HG03469 (cell line): ENCODE measurements around the gene GDPD3.

Source experiments
- ATAC-seq: cut with Tn5 transposase; IDR thresholded peaks from one replicate; pipeline ENCODE4 v1.9.1; 2021; ENCODE audit warnings: mild to moderate bottlenecking, moderate library complexity, moderate number of reproducible peaks; ENCODE audit not compliant: unreplicated experiment

Gene GDPD3

GRCh38 chr16:30096105-30096861, 17.1 kb downstream of the GDPD3 start, which contains the start of gene YPEL3:
YPEL3 (minus strand) TSS chr16:30096213; CDS start chr16:30095482, 731 bp downstream.
- ATAC-seq = no peak

- ATAC-seq = no peak
These were observed 17.9 kb downstream of the GDPD3 start for GRCh38 chr16:30095166-30096078.

- ATAC-seq = no peak
These were observed 18.7 kb downstream of the GDPD3 start for GRCh38 chr16:30094541-30095165.

DNA sequence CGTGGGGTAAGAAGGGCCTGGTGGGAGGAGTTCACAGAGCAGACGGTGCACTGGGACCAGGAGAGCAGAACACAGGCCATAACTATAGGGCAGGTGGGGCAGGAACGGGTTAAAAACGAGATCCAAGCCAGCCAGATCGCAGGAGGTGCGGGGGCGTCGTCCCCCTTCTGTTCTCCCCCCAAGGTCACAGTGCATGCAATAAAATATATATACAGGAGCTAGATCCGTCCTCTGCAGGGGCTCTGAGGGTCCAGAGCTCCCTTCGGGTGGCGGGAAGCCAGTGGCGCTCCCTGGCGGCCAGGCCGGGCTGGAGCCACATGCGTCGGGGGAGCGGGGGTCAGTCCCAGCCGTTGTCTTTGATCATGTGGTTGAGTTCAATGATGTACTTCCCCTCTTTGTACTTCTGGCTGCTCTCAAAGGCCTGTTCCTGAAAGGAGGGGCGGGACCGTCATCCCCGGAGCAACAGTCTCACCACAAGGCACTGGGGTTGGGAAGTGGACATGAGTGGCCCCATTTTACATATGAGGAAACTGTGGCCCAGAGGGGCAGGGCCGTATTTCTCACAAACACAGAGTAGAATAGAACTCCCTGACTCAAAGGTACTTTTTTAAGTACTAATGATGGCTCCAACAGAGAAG, 20.8 kb downstream of the GDPD3 start:
- ATAC-seq = no peak

- peak; percentile 42 for ATAC-seq
These were observed 21.6 kb downstream of the GDPD3 start, which contains the start of gene TBX6 for GRCh38 chr16:30091474-30092372. TBX6 (minus strand) TSS chr16:30091924; CDS start chr16:30091193, 731 bp downstream.

GRCh38 chr16:30090610-30091331, 22.6 kb downstream of the GDPD3 start:
- no peak for ATAC-seq

GRCh38 chr16:30088832-30089624, 24.3 kb downstream of the GDPD3 start:
- no peak for ATAC-seq

- no peak for ATAC-seq
These were observed 25.0 kb downstream of the GDPD3 start for GRCh38 chr16:30088237-30088831.

DNA sequence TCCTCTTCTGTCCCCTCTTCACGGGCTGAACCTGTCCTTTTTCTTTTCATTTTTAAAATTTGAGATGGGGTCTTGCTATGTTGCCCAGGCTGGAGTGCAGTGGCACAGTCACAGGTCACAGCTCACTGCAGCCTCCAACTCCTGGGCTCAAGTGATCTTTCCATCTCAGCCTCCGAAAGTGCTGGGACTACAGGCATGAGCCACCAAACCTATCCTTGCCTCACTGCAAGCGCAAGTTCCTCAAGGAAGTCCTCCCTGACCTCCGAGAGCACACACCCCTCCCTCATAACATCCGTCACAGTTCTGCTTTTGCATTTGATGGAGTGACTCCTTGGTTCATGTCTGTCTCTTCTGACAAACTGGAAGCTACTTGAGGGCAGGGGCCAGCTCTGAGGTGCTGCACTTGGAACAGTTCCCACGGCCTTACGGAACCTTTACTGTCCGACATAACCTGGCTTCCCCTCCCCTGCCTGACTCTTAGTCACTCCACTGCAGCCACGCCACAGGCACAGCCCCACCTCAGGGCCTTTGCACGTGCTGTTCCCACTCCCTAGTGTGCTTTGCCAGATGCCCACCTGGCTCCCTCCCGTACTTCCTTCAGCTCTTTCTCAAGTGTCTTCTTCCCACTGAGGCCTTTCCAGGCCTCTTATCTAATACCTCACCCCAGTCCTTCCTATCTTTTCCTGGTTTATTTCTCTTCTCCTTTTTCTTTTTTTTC, 26.0 kb downstream of the GDPD3 start:
- ATAC-seq = no peak

GRCh38 chr16:30086291-30087140, 26.8 kb downstream of the GDPD3 start:
- ATAC-seq = no peak

GRCh38 chr16:30085820-30086219, 27.5 kb downstream of the GDPD3 start:
- no peak for ATAC-seq

- no peak for ATAC-seq
These were observed 28.1 kb downstream of the GDPD3 start for GRCh38 chr16:30085247-30085646.

GRCh38 chr16:30084816-30085159, 28.5 kb downstream of the GDPD3 start:
- ATAC-seq = no peak

- no peak for ATAC-seq
These were observed 29.1 kb downstream of the GDPD3 start for GRCh38 chr16:30084096-30084815.

DNA sequence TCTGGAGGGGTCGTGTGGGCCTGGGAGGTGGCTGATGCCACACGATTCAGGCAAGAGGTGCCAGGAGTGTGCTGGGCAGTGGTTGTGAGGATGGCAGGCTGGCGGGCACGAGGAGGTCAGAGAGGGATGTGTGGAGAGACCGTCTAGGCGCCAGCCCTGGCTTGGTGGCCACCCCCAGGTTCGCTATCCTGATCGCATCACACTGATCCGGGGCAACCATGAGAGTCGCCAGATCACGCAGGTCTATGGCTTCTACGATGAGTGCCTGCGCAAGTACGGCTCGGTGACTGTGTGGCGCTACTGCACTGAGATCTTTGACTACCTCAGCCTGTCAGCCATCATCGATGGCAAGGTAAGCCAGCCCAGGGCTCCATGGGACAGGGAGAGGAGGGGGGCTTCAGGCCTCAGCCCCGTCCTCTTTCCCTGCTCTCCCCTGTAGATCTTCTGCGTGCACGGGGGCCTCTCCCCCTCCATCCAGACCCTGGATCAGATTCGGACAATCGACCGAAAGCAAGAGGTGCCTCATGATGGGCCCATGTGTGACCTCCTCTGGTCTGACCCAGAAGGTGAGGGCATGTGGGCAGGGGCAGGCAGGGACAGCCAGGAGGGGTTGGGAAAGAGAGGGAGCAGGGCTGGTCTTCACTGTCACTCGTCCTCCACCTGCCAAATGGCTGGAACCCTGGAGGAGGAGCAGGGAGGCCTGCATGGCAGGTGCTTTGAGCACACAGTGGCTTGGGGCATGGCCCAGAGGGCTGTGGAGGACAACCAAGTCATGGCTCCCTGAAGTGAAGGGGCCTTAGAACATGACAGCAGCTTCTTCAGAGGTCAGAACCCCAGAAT, 29.9 kb downstream of the GDPD3 start:
- ATAC-seq = no peak
